Fibroblast of skin of right quadriceps (primary cell): ENCODE measurements around the gene HNRNPA1.
"Not testable (repeated sequence)": the region's sequence is repeated elsewhere in the genome, so short reads cannot be mapped to it uniquely, and the experiment has no call there.

Source experiments
- DNase-seq: peaks from one replicate; pipeline ENCODE4 v3.0.0-alpha.2; 2013

HNRNPA1 gene

GRCh38 chr12:54280468-54281260, at the start of gene HNRNPA1:
HNRNPA1 (plus strand) TSS chr12:54280726; CDS start chr12:54280808, 82 bp downstream.
- peak; percentile 100 for DNase-seq

GRCh38 chr12:54231269-54231668, 49.3 kb upstream of the HNRNPA1 start:
- DNase-seq: not testable (repeated sequence)

- peak; percentile 74 for DNase-seq
These were observed 47.7 kb upstream of the HNRNPA1 start for GRCh38 chr12:54232790-54233189.

GRCh38 chr12:54238531-54238930, 42.0 kb upstream of the HNRNPA1 start:
- no peak for DNase-seq

GRCh38 chr12:54239620-54240019, 40.9 kb upstream of the HNRNPA1 start:
- no peak for DNase-seq

GRCh38 chr12:54240129-54240528, 40.4 kb upstream of the HNRNPA1 start:
- DNase-seq: no peak

- no peak for DNase-seq
These were observed 39.4 kb upstream of the HNRNPA1 start for GRCh38 chr12:54240971-54241588.

GRCh38 chr12:54246011-54246641, 34.4 kb upstream of the HNRNPA1 start:
- no peak for DNase-seq

GRCh38 chr12:54249489-54249888, 31.0 kb upstream of the HNRNPA1 start:
- DNase-seq: no peak

GRCh38 chr12:54251667-54252284, 28.8 kb upstream of the HNRNPA1 start:
- DNase-seq: peak; percentile 58

- DNase-seq: no peak
These were observed 27.3 kb upstream of the HNRNPA1 start for GRCh38 chr12:54253240-54253639.

- DNase-seq: no peak
These were observed 23.2 kb upstream of the HNRNPA1 start for GRCh38 chr12:54257332-54257731.

- peak; percentile 81 for DNase-seq
These were observed 22.3 kb upstream of the HNRNPA1 start for GRCh38 chr12:54258201-54258681.

- peak; percentile 93 for DNase-seq
These were observed 21.1 kb upstream of the HNRNPA1 start for GRCh38 chr12:54259194-54260011.

GRCh38 chr12:54261815-54262402, 18.6 kb upstream of the HNRNPA1 start:
- DNase-seq: peak; percentile 27

GRCh38 chr12:54262403-54262925, 18.1 kb upstream of the HNRNPA1 start:
- peak; percentile 72 for DNase-seq

GRCh38 chr12:54265364-54265812, 15.1 kb upstream of the HNRNPA1 start:
- no peak for DNase-seq

- DNase-seq: no peak
These were observed 13.7 kb upstream of the HNRNPA1 start for GRCh38 chr12:54266852-54267251.

- DNase-seq: no peak
These were observed 10.2 kb upstream of the HNRNPA1 start for GRCh38 chr12:54270345-54270744.

GRCh38 chr12:54272214-54272613, 8.3 kb upstream of the HNRNPA1 start:
- no peak for DNase-seq

- DNase-seq: no peak
These were observed 6.5 kb upstream of the HNRNPA1 start for GRCh38 chr12:54273981-54274380.

GRCh38 chr12:54276368-54276767, 4.2 kb upstream of the HNRNPA1 start:
- no peak for DNase-seq
